Ureter (tissue), 1 donor: ENCODE results near the gene APOA4. TPM values are rescaled to one million over a fixed set of nuclear protein-coding genes. Genes with fewer than 3 reads are reported as not detected.
"Not testable (repeated sequence)": the region's sequence is repeated elsewhere in the genome, so short reads cannot be mapped to it uniquely, and the experiment has no call there.

ENCODE experiments used
- DNase-seq: peaks from one replicate; pipeline ENCODE4 v3.0.0-alpha.2; 2020; ENCODE audit warnings: low spot score
- total RNA-seq: library from RNA; stranded (reverse); gene quantifications from one replicate; pipeline ENCODE4 v1.2.4, GENCODE V29; 2023
- donor health status: DM: yes; HTN: yes; CAD: no.

Gene APOA4
- total RNA-seq, 1 donor from 2014 or later = not detected

DNA sequence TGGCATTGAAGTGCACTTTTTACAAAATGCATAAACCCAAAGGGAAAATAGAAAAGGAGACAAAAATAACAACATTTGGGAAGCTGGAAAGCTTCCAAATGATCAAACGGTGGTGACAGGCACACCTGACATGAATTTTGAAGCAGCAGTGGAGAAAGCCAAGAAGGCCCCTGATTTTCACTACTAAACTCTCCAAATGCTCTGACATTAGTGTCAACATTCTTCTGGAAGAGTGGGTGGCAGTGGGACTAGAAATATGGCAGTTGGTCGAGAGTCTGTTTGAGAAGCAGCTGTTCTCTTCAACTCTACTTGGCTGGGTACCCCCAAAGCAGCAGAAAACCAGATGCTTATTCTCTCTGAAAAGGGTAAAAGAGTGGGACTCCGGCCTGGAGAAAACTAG lies 19.1 kb downstream of the APOA4 start:
- no peak for DNase-seq

DNA sequence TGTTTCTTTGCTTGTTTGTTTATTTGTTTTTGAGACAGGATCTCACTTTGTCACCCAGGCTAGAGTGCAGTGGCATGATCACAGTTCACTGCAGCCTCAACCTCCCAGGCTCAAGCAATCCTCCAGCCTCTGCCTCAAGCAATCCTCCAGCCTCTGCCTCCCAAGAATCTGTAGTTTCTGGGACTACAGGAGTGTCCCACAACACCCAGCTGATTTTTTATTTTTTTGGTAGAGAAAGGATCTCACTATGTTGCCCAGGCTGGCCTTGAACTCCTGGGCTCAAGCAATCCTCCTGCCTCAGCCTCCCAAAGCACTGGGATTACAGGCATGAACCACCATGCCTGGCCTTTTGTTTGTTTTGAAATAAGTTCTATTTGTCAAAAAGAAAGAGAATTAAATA lies 21.4 kb downstream of the APOA4 start:
- not testable (repeated sequence) for DNase-seq

DNA sequence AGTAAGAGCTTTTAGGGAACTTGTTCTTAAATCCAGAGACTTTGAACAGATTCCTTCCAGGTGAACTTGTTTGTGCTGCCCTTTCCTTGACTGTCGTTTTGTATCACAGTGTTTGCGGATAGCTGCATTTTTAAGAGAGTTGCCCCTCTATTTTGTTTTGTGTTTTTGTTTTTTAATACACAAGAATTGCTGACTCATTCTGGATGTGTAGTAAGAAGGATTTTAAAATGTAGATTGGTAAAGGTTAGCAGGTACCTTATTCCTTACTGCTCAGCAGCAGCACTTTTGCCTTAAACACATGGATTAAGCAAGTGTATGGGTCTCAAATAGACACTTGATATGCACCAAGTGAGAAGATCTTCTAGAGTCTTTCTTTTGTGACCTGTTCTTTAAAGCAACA lies 22.5 kb downstream of the APOA4 start:
- no peak for DNase-seq

DNA sequence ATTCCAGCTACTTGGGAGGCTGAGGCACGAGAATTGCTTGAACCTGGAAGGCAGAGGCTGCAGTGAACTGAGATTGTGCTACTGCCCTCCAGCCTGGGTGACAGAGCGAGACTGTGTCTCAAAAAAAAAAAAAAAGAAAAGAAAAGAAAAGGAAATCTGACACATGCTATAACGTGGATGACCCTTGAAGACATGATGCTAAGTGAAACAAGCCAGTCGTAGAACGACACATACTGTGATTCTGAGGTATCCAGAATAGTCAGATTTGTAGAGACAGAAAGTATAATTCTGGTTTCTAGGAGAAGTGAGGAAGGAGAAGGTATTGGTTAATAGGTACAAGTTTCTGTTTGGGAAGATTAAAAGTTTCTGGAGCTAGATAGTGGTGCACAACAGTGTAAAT lies 24.7 kb downstream of the APOA4 start:
- DNase-seq = no peak

DNA sequence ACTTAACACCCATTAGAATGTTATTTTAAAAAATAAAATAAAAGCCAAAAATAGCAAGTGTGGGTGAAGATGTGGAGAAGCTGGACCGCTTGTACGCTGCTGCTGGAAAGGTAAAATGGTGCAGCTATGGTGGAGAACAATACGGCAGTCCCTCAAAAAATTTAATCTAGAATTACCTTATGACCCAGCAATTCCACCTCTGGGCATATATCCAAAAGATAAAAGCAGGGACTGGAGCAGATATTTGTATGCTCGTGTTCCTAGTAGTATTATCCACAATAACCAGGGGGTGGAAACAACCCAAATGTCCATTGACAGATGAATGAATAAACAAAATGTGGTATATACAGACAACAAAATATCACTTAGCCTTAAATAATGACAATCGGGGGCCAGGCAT lies 25.3 kb downstream of the APOA4 start:
- DNase-seq = no peak

DNA sequence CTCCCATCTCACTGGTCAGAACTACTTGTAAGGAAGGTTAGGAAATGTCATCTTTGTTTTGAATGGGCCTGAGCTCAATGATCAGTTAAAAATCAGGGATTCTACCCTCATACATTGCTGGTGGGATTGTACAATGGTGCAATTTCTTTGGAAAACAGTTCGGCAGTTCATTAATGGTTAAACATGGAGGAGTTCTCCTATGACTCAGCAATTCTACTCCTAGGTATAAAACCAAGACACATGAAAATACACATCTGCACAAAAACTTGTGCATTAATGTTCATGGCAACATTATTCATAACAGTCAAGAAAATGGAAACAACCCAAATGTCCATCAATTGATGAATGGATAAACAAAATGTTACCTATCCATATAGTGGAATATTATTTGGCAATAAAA lies 26.6 kb downstream of the APOA4 start:
- DNase-seq = no peak

DNA sequence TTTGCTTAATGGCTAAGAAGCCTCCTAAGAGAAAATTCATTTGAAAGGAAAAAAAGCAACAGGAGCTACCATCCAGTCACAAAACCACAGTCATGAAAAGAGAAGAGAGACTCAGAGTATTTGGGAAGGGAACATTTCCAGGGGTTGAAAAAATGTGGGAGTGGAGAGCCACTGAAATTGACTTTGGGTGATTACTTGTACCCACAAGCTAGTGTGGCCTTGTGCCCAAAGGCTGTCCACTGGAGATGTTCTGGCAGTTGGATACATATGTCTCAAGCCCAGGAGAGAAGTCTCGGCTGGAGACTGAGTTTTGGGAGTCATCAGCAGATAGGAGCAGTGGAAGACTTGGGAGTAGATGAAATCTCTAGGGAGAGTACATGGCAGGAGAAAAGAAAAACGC lies 28.3 kb downstream of the APOA4 start:
- no peak for DNase-seq

DNA sequence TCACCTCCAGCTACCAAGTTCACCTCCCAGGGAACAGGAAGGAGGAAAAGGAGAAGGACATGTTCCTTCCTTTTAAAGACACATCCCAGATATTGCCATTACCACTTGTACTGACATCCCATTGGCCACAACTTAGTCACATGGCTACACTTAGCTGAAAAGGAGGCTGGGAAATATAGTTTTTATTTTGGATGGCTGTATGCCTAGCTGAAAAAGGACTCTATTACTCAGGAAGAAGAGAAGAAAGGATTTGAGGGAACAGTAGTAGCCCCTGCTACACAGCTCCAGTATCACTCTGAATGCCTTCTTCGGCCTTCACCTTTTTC lies 29.4 kb downstream of the APOA4 start:
- DNase-seq = no peak

DNA sequence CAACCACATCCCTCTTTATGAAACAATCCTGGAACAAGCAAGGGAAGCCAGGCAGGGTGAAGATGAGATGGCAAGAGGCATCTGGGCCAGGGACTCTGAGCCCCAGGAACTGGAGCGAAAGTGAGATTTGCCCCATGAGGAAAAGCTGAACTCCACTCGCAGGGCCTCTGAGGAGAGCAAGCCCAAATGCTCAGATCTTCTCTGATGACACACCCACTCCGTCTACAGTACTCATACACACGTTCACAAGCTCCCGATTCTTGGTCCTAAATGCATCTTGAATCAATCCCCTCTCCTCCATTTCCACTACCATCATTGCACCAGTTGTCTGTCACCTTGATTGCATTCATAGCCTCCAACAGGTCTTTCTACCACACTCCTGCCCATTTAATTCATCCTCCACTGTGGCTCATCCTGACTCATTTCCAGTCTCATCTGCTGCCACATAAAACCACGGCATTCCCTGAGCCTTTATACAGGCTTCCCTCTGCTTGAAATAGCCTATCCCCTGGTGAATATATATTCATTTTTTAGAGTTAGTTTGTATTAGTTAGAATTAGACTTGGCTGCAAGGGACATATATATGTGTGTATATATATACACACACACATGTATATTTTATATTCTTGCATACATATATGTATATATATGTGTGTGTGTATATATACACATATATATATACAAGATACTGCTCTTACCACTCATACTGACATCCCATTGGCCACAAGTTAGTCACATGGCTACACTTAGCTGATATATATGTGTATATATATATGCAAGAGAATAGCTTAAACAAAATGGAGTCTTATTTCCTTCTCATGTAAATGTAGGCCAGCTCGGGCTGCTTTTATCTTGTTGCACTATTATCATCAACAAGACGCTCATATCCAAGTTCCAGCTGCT lies 30.0 kb downstream of the APOA4 start:
- no peak for DNase-seq

DNA sequence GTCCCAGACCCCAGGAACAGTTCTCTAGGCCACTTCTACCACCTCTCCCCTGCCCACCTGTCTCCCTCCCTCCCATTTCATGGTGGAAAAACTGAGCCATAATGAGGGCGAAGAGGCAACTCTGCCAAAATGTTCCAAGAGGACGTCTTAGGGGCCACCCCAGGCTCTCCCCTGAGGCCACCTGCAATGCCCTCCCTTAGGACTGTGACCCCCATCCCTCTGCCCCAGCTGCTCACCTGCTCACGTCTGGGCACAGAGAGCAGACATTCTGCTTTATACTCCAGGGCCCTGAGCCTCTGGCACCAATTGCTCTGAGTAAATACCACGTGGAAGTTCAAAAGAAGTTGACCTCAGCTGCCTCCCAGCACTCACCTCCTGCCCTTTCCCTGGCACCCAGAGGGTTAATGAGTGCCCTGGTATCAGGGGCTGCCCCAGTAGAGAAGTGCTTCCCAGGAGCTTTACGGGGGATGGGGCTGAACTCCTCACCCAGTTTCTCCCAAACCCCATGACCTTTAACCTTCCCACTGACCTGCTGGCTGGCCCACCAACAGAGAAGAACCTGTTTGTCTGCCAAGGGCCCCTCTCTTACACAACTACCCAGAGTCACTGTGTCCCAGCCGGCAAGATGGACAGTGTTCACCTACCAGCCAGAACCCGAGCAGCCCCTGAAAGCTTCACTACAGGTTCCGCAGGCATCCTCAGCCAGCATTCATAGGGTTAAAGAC lies 30.8 kb downstream of the APOA4 start:
- DNase-seq = no peak

DNA sequence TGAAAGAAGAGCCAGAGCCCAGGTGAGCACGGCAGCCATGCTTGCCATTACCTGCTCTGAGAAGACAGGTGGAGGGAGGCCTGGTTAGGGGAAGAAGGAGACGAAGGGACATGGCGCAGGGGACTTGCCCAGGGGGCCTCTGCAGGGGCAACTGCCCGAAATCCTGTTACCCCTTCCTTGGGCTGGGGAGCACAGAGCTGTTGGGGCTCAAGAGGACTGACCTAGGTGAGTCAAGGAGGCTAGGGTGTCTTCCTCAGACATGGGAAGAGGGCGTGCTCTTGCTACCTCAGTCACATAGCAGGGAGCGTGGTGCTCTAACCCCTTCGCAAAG lies 31.3 kb downstream of the APOA4 start, which contains the start of gene APOA5:
Gene APOA5, minus strand, starts transcription at position 67 of the 331 bp plus-strand sequence. Its CDS starts 19 bp downstream, at position 48.
- no peak for DNase-seq

DNA sequence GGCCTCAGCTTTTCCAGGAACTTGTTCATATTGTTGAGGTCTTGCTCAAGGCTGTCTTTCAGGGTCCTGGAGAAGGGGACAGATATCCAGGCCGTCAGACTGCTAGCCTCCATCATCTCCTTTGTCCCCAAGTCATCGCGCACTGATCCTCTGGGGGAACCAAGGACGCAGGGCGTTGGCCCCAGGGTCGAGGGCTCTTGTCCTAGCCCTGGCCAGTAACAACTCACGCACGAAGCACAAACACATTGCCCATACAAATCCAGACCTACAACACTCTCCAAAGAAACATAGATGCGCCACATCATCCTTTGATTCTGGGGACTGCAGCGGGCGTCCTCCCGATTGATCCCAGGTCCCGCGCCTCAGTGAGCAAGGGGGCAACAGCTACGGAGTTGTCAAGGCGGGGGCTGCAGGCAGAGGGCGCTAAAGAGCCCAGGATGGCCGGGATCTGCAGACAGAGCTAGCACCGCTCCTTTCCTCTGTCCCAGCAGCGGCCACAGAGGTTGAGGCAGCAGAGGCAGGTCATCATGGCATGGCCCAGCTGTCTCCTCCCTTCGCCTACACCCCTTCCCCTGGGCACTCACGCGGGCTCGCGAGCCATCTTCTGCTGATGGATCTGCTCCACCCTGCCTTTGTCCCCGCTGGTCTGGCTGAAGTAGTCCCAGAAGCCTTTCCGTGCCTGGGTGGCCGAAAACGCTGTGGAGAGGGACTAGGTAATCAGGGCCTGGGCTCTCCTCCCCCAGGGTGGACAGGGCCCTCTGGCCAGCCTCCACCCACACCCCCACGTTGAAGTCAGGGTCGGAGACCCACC lies 31.9 kb downstream of the APOA4 start:
- DNase-seq = peak; percentile 77

DNA sequence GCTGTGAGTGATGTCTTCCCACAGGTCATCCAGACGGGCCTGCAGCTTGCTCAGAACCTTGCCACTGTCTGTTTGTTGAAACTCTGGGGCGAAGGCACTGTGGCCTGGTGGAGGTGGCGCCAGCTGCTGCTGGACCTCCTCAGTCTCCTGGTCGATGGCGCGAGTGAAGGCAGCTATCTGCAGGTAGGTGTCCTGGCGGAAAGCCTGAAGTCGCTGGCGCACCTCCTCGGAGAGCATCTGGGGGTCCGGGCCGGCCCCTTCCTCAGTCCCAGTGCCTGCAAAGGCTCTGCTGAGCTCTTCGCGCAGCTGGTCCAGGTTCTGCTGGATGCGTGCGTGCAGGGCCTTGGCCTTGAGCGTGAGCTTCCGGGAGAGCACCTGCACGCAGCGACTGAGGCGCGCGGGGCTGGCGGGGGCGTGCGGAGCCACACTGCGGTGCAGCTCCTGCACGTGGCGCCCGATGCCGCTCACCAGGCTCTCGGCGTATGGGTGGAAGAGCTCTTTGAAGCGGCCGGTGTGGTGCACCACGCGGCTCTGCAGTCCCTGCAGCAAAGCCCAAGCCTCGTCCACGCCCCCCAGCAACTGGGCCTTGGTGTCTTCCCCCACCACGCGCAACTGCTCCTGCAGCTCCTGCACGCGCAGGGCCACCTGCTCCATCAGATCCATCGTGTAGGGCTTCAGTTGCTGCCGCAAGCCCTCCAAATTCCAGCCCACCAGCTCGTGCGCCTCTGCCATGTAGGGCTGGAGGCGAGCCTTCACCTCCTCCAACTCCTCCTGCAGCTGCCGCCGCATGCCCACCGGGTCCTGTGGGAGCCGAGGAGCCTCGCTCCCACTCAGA lies 32.7 kb downstream of the APOA4 start:
- no peak for DNase-seq

DNA sequence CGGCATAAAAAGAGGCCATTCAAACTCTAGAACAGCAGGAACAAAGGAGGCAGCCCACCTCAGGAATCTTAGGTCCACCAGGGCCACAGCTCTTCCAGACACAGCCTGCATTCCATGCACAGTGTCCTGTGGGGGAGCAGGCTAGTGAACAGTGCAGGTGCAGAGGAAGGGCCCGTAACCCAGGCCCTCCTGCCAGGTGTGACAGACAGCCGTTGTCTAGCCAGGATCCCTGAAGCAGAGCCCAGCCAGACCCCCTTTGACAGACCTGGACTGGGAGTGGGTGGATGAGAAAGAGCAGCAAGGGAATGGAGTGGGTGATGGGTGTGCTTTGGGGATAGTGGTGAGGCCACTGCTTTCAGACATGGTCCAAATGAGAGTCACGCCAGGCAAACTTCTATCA lies 34.1 kb downstream of the APOA4 start:
- DNase-seq = no peak

DNA sequence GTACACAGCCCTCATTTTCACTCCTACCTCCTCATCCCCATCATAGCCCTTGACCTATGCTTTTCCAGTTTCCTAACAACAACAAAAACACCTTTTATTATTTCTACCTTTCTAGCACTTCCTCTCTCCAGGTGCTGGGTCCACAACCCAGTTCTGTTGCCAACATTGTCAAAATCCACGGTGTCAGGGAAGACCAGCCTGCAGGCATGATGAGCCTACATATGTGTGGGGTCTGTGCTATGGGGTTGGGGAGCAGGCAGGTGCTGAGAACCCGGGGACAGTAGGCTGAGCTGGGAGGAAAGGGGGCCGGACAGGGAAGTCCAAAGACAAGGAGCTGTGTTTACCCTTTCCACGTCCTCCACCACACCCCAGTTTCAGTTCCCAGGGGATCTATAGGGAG lies 34.6 kb downstream of the APOA4 start:
- DNase-seq = no peak

DNA sequence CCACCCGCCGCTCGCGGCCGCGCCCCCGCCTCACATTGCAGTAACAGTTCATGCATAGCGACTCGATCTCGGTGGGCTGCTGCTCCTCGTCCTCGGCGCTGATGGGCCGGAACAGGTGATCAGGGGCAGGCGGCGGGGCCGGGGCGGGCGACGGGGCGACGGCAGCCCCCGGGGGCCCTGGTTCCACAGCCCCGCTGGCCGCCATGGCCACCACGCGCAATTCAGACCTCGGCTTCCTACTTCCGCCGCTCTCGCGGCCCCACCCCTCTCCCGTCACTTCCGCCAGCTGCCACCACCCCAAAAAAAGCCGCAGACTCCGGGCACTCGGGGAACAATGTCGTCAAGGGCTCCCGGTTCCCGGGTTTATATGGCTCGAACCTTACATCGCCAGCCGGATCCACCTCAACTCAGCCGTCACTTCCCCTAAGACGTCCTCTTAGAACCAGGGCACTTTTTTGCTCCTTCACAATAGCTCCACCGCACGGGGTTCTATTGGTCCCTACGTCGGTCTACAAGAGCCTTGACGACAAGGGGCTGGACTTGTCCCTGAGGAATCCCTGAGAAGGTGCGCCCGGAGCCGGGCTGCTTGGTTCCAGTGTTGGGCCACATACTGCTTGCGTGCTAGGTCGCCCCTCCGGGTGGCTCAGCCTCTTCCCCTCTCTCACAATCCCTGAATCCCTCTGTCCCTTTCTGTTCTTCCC lies 35.2 kb downstream of the APOA4 start, which contains the start of gene ZPR1:
Gene ZPR1, minus strand, starts transcription at position 238 of the 701 bp plus-strand sequence. Its CDS starts 33 bp downstream, at position 205.
- peak; percentile 89 for DNase-seq

DNA sequence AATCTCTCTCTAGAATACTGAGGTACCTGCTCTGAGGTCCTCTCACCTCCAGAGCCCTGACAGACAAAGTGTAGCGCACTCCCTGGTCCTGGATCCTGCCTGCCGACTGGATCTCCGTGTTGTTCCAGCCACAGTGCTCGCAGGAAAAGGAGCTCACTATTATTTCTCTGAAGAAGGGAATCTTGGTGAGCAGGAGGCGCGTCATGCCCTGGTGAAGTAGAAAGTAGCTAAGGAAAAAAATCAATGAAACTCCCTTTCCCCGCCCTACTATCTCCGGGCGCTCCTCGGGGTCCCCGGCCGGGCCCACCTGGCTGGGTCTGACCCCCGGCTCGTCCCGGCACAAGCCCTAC lies 35.7 kb downstream of the APOA4 start:
- no peak for DNase-seq

DNA sequence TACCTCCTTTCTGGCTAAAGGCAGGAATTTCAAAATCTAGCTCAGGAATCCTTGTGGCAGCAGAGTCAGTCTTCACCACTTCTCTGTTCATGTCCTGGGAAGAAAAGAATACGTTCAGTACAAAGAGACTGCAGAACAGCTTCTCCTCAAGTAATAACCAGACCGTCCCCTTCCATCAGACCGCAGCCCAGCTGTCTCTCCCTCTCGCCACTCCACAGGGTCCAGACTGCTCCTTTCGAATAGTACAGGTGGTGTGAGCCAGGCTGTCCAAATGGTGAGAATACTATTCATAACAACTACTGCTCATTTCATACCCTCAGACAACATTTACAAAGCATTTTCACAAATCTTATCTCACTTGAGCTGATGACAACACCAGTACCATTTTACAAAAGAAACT lies 36.1 kb downstream of the APOA4 start:
- no peak for DNase-seq

DNA sequence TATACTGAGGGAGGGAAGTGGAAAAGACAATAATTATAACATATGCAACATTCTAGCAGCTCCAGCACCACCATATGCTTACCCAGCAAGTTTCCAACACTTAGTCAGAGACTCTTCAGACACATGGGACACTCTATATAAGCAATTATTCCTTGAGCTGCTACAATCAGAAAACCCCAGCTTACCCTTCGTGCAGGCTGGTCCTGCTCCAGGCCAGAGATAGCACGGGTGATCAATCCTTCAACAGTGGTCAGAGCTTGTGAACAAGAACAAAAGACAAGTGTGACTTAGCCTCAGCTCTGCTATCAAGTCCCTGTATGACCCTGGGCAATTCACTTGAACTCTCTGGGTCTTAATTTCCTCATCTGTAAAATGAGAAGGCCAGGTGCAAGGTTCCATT lies 36.8 kb downstream of the APOA4 start:
- no peak for DNase-seq

DNA sequence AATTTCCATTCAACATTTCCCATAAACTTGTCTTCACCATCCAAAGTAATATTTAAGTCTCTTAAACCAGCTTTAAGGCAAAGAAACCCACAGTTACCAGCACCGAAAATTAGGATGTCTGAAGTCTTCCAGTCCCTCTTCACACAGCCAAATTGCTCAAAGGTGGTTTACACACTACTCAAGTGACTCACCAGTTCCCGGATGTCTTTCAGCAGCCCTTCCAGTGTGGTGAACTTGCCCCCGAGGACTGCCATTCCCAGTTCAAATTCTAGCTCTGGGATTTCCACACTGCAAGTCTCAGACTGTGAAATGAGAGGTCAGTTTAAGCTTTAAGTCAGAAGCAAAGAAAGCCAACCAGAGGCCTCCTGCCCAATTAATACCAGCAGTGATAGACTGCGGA lies 40.4 kb downstream of the APOA4 start:
- DNase-seq = no peak

DNA sequence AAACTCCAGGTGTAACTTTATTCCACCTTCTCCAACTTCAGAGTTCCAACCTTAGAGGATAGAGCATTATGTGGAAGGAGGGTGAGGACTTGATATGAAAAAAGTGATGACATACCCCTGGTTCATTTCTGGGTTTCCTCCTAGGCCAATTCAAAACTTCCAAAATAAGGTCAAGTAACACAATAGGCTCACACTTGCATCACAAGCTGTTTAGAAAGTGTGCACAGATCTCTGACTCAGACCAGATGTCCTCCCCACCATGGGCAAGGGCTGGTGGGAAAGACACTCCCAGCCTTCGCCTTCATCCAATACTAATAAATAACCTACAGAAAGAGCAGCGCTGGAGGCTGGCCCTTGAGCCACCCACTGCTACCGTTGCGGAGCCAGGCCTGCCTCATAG lies 44.5 kb downstream of the APOA4 start:
- DNase-seq = no peak
